HG02938 (cell line): ENCODE results near the gene KRTCAP2.
"Not testable (repeated sequence)": the region's sequence is repeated elsewhere in the genome, so short reads cannot be mapped to it uniquely, and the experiment has no call there.

Experiments
- ATAC-seq: cut with Tn5 transposase; IDR thresholded peaks from one replicate; pipeline ENCODE4 v1.9.1; 2021; ENCODE audit warnings: mild to moderate bottlenecking, moderate library complexity; ENCODE audit not compliant: unreplicated experiment

Gene KRTCAP2

GRCh38 chr1:155170101-155170785 lies 2.9 kb downstream of the KRTCAP2 start:
- ATAC-seq: no peak

GRCh38 chr1:155169541-155169940 lies 3.6 kb downstream of the KRTCAP2 start:
- ATAC-seq: no peak

- no peak for ATAC-seq
Observed at GRCh38 chr1:155168456-155169210, 4.5 kb downstream of the KRTCAP2 start.

GRCh38 chr1:155168105-155168445 lies 5.0 kb downstream of the KRTCAP2 start:
- ATAC-seq: not testable (repeated sequence)

DNA sequence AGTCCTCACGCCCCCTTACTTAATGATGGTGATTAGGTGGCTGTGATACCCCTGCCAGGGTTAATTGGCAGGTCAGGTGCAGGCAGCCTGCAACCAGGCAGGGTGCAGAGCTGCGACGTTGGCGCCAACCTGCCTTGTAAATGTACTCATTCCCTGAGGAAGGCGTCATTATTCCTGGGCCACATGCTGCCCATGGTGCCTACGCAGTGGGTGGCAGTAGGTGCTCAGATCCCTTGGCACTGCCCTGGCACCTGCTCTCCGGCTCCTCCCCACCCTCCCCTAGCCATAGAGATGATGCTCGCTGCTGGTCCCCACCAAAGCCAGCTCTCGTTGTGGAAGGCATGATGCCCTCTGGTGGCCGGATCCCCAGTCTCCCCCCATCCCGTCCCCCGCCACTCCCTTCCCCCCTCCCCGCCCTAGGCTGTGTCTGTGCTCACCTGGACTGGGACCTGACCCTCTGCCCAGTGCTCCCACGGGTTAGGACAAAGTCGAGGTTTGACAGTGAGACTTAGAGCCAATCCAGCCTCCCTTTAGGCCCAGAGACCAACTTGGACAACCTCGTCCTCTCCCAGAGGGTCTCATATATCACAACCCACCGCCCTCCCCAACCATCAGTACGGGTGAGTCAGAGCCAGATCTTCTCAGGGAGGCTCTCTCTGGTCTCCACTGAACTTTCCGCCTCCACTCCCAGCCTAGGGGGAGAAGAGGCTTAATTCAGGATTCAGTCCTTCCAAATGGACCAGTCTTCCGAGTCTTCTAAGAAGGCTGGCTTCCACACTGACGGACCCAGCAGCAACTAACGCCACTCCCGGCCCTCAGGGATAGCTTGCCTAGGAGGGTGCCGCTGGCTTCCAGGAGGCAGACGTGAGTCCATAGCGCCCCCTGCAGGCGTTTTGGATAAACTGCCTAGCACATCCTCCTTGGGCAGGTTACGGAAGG lies 5.7 kb downstream of the KRTCAP2 start:
- ATAC-seq: no peak

- no peak for ATAC-seq
Observed at GRCh38 chr1:155166471-155167165, 6.5 kb downstream of the KRTCAP2 start.

DNA sequence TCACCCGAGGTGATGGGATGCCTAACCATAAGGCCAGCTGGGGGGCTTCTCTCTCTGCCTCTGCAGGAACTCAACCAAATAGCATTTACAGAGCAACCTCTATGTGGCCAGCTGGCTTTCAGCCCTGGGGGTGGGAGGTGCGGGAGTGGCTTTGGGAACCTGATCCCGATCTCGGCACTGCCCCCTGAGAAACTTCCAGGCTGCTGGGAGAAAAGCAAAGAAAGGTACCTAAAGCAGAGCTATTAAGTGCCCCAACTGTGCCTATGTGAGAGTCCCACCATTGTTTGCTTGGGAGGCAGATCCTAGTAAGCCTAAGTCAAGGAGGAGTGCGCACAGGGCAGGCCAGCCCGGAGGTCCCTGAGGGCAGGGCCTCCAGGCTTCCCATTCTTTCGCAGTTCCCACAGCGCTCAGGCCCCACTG lies 7.0 kb downstream of the KRTCAP2 start:
- no peak for ATAC-seq

DNA sequence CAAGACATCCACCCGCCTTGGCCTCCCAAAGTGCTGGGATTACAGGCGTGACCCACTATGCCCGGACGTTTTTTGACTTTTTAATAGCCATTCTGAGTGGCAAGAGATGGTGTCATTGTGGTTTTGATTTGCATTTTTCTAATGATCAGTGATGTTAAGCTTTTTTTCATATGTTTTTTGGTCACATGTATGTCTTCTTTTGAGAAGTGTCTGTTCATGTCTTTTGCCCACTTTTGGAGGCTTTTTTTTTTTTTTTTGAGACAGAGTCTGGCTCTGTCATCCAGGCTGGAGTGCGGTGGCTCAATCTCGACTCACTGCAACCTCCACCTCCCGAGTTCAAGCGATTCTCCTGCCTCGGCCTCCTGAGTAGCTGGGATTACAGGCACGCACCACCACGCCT lies 8.5 kb downstream of the KRTCAP2 start:
- ATAC-seq: not testable (repeated sequence)

DNA sequence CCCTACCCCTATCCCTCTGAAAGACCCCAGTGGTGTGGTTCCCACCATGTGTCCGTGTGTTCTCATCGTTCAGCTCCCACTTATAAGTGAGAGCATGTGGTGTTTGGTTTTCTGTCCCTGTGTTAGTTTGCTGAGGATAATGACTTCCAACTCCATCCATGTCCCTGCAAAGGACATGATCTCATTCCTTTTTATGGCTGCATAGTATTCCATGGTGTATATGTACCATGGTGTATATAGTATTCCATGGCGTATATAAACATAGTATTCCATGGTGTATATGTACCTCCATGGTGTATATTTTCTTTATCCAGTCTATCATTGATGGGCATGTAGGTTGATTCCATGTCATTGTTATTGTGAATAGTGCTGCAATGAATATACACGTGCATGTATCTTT lies 9.3 kb downstream of the KRTCAP2 start:
- ATAC-seq: not testable (repeated sequence)

DNA sequence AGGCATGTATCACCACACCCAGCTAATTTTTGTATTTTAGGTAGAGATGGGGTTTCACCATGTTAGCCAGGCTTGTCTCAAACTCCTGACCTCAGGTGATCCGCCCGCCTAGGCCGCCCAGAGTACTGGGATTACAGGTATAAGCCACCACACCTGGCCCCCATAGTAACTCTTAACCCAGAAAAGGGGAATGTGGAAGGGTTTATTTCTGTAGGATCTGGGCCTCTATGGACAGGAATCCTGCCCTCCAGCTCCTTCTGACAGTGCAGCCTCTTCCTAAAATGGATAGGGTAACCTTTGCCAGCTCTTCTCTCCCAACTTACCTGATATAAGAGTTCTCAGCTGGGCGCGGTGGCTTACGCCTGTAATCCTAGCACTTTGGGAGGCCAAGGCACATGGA lies 10.5 kb downstream of the KRTCAP2 start:
- not testable (repeated sequence) for ATAC-seq

- no peak for ATAC-seq
Observed at GRCh38 chr1:155160128-155160527, 13.0 kb downstream of the KRTCAP2 start.

DNA sequence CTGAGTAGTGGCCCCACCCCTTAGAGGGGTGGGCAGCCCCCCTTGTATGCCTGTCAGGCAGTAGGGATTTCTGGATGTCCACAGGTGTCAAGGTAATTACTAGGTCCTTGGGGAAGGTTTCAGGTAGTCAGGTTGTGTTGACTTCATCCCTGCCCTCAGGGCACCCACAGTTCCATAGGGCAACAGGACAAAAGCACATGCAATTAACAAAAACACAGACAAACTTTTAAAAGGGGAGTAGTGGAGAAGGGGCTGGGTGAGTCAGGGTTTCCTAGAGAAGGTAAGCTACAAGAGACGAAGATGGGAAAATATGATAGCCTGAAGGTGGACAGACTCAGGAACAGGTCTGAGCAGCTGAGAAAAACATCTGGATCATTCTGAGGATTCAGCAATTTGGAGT lies 14.1 kb downstream of the KRTCAP2 start:
- no peak for ATAC-seq

DNA sequence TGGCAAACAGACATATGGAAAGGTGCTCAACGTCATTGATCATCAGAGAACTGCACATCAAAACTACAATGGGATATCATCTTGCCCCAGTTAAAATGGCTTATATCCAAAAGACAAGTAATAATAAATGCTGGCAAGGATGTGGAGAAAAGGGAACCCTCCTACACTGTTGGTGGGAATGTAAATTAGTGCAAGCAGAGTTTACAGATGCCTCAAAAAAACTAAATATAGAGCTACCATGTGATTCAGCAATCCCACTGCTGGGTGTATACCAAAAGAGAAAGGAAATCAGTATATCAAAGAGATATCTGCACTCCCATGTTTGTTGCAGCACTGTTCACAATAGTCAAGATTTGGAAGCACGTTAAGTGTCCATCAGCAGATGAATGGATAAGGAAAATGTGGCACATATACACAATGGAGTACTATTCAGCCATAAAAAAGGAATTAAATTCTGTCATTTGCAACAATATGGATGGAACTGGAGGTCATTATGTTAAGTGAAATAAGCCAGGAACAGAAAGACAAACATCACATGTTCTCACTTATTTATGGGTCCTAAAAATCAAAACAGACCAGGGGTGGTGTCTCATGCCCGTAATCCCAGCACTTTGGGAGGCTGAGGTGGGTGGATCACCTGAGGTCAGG lies 17.0 kb downstream of the KRTCAP2 start:
- ATAC-seq: not testable (repeated sequence)

DNA sequence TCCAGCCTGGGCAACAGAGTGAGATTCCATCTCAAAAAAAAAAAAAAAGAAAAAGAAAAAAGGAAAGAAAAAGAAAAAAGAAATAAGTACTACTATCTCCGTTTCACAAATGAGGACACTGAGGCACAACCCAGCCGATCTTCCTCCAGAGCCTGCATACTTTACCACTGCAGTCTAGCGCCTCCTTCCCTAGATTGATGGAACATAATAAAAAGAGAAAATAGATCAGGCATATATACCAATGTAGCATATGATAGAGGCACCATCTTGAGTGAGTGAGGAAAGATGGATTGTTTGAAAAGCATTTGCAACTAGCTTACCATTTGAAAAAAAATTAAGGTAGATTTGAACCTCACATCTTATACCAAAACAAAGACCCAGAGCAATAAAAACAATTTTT lies 27.6 kb downstream of the KRTCAP2 start:
- ATAC-seq: no peak

DNA sequence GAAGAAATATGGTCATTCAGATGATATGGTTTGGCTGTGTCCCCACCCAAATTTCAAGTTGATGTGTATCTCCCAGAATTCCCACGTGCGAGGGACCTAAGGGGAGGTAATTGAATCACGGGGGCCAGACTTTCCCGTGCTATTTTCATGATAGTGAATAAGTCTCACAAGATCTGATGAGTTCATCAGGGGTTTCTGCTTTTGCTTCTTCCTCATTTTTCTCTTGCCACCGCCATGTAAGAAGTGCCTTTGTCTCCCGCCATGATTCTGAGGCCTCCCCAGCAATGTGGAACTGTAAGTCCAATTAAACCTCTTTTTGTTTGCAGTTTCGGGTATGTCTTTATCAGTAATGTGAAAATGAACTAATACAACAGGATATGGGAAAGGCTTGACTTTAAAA lies 31.4 kb downstream of the KRTCAP2 start:
- no peak for ATAC-seq

DNA sequence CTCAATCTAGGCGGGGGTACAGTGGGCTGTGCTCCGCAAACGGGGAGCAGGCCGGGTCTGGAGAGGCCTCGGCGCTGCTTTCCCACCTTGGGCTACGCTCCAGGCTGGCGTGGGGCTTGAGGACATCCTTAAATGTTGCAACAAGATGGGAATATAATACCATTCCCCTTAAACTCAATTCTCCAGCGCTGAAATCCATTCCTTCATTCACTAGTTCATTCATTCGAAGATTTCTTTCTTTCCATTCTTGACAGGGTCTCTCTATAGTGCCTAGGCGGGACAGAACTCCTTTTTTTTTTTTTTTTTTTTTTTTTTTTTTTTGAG lies 32.5 kb downstream of the KRTCAP2 start:
- ATAC-seq: no peak

- ATAC-seq: peak; percentile 58
Observed at GRCh38 chr1:155139895-155140629, 33.0 kb downstream of the KRTCAP2 start, which contains the start of gene DPM3. Gene DPM3, minus strand, starts transcription at chr1:155140531. Its CDS starts 291 bp downstream, at chr1:155140240.

DNA sequence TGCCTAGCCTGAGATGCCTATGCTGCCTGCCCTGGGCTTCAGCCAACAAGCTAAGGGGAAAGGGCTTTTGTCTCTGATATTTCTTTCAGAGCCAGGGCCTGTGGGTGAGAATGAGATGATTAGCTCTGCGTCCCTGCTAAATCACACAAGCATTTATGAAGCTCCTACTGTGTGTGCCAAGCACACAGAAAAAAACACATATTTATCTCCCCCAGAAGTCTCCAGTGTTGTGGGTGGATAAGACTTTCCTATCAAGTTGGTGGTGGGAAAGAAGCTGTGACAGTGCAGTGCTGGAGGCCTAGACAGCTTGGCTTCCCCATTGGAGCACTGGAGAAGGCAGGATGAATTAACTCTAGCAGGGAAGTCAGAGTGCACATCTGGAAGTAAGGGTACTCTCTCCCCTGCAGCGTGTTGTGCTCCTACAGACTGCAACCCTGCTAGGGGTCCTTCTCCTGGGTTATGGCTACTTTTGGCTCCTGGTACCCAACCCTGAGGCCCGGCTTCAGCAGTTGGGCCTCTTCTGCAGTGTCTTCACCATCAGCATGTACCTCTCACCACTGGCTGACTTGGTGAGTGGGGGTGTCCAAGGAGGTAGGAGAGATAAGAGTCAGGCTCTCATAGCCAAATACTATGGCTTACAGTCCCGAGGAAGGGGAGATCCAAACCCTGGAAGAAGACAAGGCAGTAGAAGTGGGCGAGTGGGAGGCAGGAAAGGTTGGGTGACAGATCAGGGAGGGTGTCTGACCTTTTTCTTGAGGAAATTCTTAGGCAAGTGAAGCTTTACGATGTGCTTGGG lies 35.8 kb downstream of the KRTCAP2 start:
- no peak for ATAC-seq

GRCh38 chr1:155136748-155137147 lies 36.4 kb downstream of the KRTCAP2 start:
- ATAC-seq: no peak
